Mesendoderm (in vitro differentiated cells): ENCODE results near the gene GABRA4.

Source experiments
- DNase-seq: peaks from one replicate; pipeline ENCODE4 v3.0.0; 2013
- H2AK5ac ChIP-seq: 2 replicates; pipeline ENCODE4 v1.6.1; 2013; ENCODE audit warnings: low read length, inconsistent platforms
- H2BK120ac ChIP-seq: 2 replicates; pipeline ENCODE4 v1.6.1; 2013; ENCODE audit warnings: low read depth, mild to moderate bottlenecking, low read length, moderate library complexity, mixed read lengths
- H2BK15ac ChIP-seq: replicated peaks from 2 replicates; pipeline ENCODE4 v1.6.1; 2013; ENCODE audit warnings: low read depth, mild to moderate bottlenecking, moderate library complexity
- H2BK5ac ChIP-seq: 2 replicates; pipeline ENCODE4 v1.6.1; 2013; ENCODE audit warnings: low read length, inconsistent platforms
- H3K18ac ChIP-seq: 2 replicates; pipeline ENCODE4 v1.6.1; 2013; ENCODE audit warnings: mild to moderate bottlenecking, low read length, mixed read lengths
- H3K23ac ChIP-seq: one replicate; pipeline ENCODE4 v1.6.1; 2013; ENCODE audit warnings: low read length
- H3K27ac ChIP-seq: 2 replicates; pipeline ENCODE4 v1.5.1; 2013; ENCODE audit warnings: low read depth, mild to moderate bottlenecking, inconsistent platforms, low read length, moderate library complexity
- H3K27me3 ChIP-seq: 2 replicates; pipeline ENCODE4 v1.6.1; 2013; ENCODE audit warnings: low read length, control low read depth, mild to moderate bottlenecking, inconsistent platforms; ENCODE audit not compliant: insufficient read depth, poor library complexity
- H3K36me3 ChIP-seq: 2 replicates; pipeline ENCODE4 v1.6.1; 2013; ENCODE audit warnings: low read length, inconsistent platforms; ENCODE audit not compliant: control insufficient read depth, insufficient read depth
- H3K4ac ChIP-seq: one replicate; pipeline ENCODE4 v1.6.1; 2013; ENCODE audit warnings: low read depth, mild to moderate bottlenecking, low read length, moderate library complexity
- H3K4me1 ChIP-seq: 2 replicates; pipeline ENCODE4 v1.6.1; 2013; ENCODE audit warnings: low read depth, low read length, inconsistent platforms; ENCODE audit not compliant: control insufficient read depth
- H3K4me2 ChIP-seq: 2 replicates; pipeline ENCODE4 v1.6.1; 2013; ENCODE audit warnings: low read length
- H3K4me3 ChIP-seq: 2 replicates; pipeline ENCODE4 v1.5.1; 2013; ENCODE audit warnings: mild to moderate bottlenecking, low read length
- H3K56ac ChIP-seq: one replicate; pipeline ENCODE4 v1.6.1; 2013; ENCODE audit warnings: low read length
- H3K79me1 ChIP-seq: 2 replicates; pipeline ENCODE4 v1.6.1; 2013; ENCODE audit warnings: low read length, inconsistent platforms
- H3K79me2 ChIP-seq: 2 replicates; pipeline ENCODE4 v1.6.1; 2013; ENCODE audit warnings: mild to moderate bottlenecking, low read length; ENCODE audit not compliant: control insufficient read depth, insufficient read depth
- H3K9ac ChIP-seq: 2 replicates; pipeline ENCODE4 v1.6.1; 2013; ENCODE audit warnings: low read length, inconsistent platforms
- H4K5ac ChIP-seq: one replicate; pipeline ENCODE4 v1.6.1; 2013; ENCODE audit warnings: low read length
- H4K8ac ChIP-seq: one replicate; pipeline ENCODE4 v1.6.1; 2013; ENCODE audit warnings: low read depth, mild to moderate bottlenecking, control low read depth, low read length, moderate library complexity
- WGBS: extraction: QIAGEN DNeasy Blood & Tissue Kit; methylation state at CpG from one replicate; pipeline ENCODE4 v1.1.7; 2013; ENCODE audit warnings: low lambda C conversion rate, missing lambda C conversion rate; ENCODE audit not compliant: insufficient coverage; ENCODE audit errors: extremely low coverage; 5-methylcytosine and 5-hydroxymethylcytosine counted together

Gene GABRA4

DNA sequence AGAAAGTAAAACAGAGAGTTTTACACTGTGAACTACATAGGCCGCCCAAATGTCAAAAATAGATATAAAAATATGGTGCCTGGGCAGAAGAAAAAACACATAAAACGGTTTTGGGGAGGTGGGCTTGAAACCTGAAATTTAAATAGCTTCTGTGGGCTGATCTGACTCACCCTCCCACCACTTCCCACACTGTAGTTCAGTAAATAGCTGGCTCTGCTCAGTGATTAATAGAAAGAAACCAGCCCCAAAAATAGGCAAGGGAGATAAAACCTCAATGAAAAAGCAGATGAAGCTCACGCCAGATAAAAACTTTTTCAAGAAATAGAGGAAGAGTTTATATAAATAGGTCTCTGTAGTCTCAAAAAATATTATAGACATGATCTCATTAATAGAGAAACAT is 71.2 kb downstream of the GABRA4 start:
- no peaks in the 10 kb centered on the region for H3K36me3 ChIP-seq
- no peak overlapping the region for H2AK5ac ChIP-seq
- no peak overlapping the region for H3K4me2 ChIP-seq
- no peak overlapping the region for H4K8ac ChIP-seq
- H3K79me2 ChIP-seq: no peaks in the 10 kb centered on the region
- DNase-seq: no peak
- no peak overlapping the region for H3K27ac ChIP-seq
- WGBS: no CpG with 5 or more reads among the region's 3 CpGs
- no peak overlapping the region for H3K4me3 ChIP-seq
- no peak overlapping the region for H3K18ac ChIP-seq
- H3K23ac ChIP-seq: no peak overlapping the region
- H3K4ac ChIP-seq: no peak overlapping the region
- no peak overlapping the region for H4K5ac ChIP-seq
- H3K4me1 ChIP-seq: no peaks in the 10 kb centered on the region
- H2BK15ac ChIP-seq: no peak overlapping the region
- H2BK5ac ChIP-seq: no peak overlapping the region
- H3K56ac ChIP-seq: no peak overlapping the region
- no peaks in the 10 kb centered on the region for H3K79me1 ChIP-seq
- H3K9ac ChIP-seq: no peak overlapping the region
- no peak overlapping the region for H2BK120ac ChIP-seq
- no peaks in the 10 kb centered on the region for H3K27me3 ChIP-seq

GRCh38 chr4:46909078-46909477 is 84.3 kb downstream of the GABRA4 start, which contains the start of gene COX7B2:
Gene COX7B2, minus strand, starts transcription at chr4:46909245. Its CDS starts 174,053 bp downstream, at chr4:46735192.
- Histone ChIP-seq H3K79me1 (no peaks in the 10 kb centered on the region), H3K4me2 (no peak within 1 kb of the TSS), H3K9ac (no peak within 1 kb of the TSS), H3K36me3 (no peaks in the 10 kb centered on the region), H3K4me3 (no peak within 1 kb of the TSS), H3K4ac (no peak within 1 kb of the TSS), H2BK5ac (no peak within 1 kb of the TSS), H3K56ac (no peak within 1 kb of the TSS), H3K27ac (no peak within 1 kb of the TSS), H3K4me1 (no peaks in the 10 kb centered on the region), H3K79me2 (no peaks in the 10 kb centered on the region), H3K27me3 (no peaks in the 10 kb centered on the region), H2BK120ac (no peak within 1 kb of the TSS), H2AK5ac (no peak within 1 kb of the TSS), H3K18ac (no peak within 1 kb of the TSS), H4K5ac (no peak within 1 kb of the TSS), H2BK15ac (no peak within 1 kb of the TSS), H4K8ac (no peak within 1 kb of the TSS), H3K23ac (no peak within 1 kb of the TSS)
- no peak for DNase-seq
- no CpG with 5 or more reads among the region's 12 CpGs for WGBS

DNA sequence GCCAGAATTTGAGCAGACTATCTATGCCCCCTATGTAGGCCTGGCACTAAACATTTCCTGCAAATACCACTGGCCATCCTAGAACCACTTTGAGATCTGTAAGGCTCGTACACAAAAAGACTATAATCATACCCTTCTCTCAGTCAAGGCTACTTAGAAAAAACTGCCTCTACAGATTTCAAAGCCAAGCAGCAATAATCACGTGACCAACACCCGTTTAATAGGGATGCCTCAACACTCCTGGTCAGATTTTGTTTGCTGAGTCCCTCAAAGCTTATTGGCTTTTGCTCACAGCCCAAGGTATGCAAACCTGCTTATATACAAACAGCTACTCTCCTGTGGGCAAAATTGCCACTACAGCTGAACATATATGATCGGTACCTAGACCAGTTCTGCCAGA is 85.2 kb downstream of the GABRA4 start:
- Histone ChIP-seq H2BK5ac (no peak overlapping the region), H2AK5ac (no peak overlapping the region), H3K36me3 (no peaks in the 10 kb centered on the region), H4K8ac (no peak overlapping the region), H3K27ac (no peak overlapping the region), H3K4me2 (no peak overlapping the region), H3K9ac (no peak overlapping the region), H3K79me1 (no peaks in the 10 kb centered on the region), H2BK15ac (no peak overlapping the region), H3K4ac (no peak overlapping the region), H3K27me3 (no peaks in the 10 kb centered on the region), H3K79me2 (no peaks in the 10 kb centered on the region), H4K5ac (no peak overlapping the region), H3K18ac (no peak overlapping the region), H3K56ac (no peak overlapping the region), H3K4me1 (no peaks in the 10 kb centered on the region), H3K4me3 (no peak overlapping the region), H2BK120ac (no peak overlapping the region), H3K23ac (no peak overlapping the region)
- DNase-seq: no peak
- WGBS: no CpG with 5 or more reads among the region's 4 CpGs

- H2BK15ac ChIP-seq: no peak overlapping the region
- no peak overlapping the region for H3K4me3 ChIP-seq
- H2AK5ac ChIP-seq: no peak overlapping the region
- H3K23ac ChIP-seq: no peak overlapping the region
- H3K79me1 ChIP-seq: no peaks in the 10 kb centered on the region
- H4K8ac ChIP-seq: no peak overlapping the region
- H3K18ac ChIP-seq: no peak overlapping the region
- H3K56ac ChIP-seq: no peak overlapping the region
- H2BK120ac ChIP-seq: no peak overlapping the region
- no peak overlapping the region for H3K4ac ChIP-seq
- WGBS: no CpG with 5 or more reads among the region's 1 CpG
- no peak overlapping the region for H4K5ac ChIP-seq
- H2BK5ac ChIP-seq: no peak overlapping the region
- H3K9ac ChIP-seq: no peak overlapping the region
- H3K36me3 ChIP-seq: no peaks in the 10 kb centered on the region
- H3K27ac ChIP-seq: no peak overlapping the region
- H3K79me2 ChIP-seq: no peaks in the 10 kb centered on the region
- no peak overlapping the region for H3K4me2 ChIP-seq
- no peaks in the 10 kb centered on the region for H3K27me3 ChIP-seq
- H3K4me1 ChIP-seq: no peaks in the 10 kb centered on the region
- no peak for DNase-seq
Observed at GRCh38 chr4:46900082-46900481, 93.3 kb downstream of the GABRA4 start.

DNA sequence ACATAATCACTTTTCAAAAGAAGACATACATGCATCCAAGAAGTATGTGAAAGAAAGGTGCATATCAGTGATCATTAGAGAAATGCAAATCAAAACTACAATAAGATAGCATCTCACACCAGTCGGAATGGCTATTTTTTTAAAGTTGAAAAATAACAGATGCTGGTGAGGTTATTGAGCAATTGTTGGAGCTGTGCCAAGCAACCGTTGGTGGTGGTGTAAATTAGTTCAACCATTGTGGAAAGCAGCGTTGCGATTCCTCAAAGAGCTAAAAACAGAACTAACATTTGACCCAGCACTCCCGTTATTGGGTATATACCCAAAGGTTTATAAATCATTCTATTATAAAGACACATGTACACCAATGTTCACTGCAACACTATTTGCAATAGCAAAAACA is 98.6 kb downstream of the GABRA4 start:
- H3K79me2 ChIP-seq: no peaks in the 10 kb centered on the region
- no peak overlapping the region for H3K4ac ChIP-seq

GRCh38 chr4:46890056-46890455 is 103.3 kb downstream of the GABRA4 start:
- Histone ChIP-seq H2BK15ac (no peak overlapping the region), H4K8ac (no peak overlapping the region), H3K56ac (no peak overlapping the region), H3K27ac (no peak overlapping the region), H3K4me3 (no peak overlapping the region), H2BK120ac (no peak overlapping the region), H3K9ac (no peak overlapping the region), H3K36me3 (no peaks in the 10 kb centered on the region), H3K79me2 (no peaks in the 10 kb centered on the region), H2AK5ac (no peak overlapping the region), H3K18ac (no peak overlapping the region), H3K4ac (no peak overlapping the region), H3K27me3 (no peaks in the 10 kb centered on the region), H2BK5ac (no peak overlapping the region), H3K79me1 (no peaks in the 10 kb centered on the region), H3K23ac (no peak overlapping the region), H4K5ac (no peak overlapping the region), H3K4me2 (no peak overlapping the region), H3K4me1 (no peaks in the 10 kb centered on the region)
- DNase-seq: no peak
- no CpG with 5 or more reads among the region's 2 CpGs for WGBS

More for the DNA sequence above, 98.6 kb downstream of the GABRA4 start:
- Histone ChIP-seq H2AK5ac (no peak overlapping the region), H2BK120ac (no peak overlapping the region), H3K4me1 (no peaks in the 10 kb centered on the region), H3K27me3 (no peaks in the 10 kb centered on the region), H2BK5ac (no peak overlapping the region), H3K56ac (no peak overlapping the region), H3K36me3 (no peaks in the 10 kb centered on the region), H3K18ac (no peak overlapping the region), H3K79me1 (no peaks in the 10 kb centered on the region), H3K23ac (no peak overlapping the region), H3K4me2 (no peak overlapping the region), H2BK15ac (no peak overlapping the region), H4K5ac (no peak overlapping the region), H3K9ac (no peak overlapping the region), H3K4me3 (no peak overlapping the region), H3K27ac (no peak overlapping the region), H4K8ac (no peak overlapping the region)
- no CpG with 5 or more reads among the region's 5 CpGs for WGBS
- DNase-seq: no peak
